GM04504 (cell line): ENCODE data around the gene S100A8.
A peak's percentile ranks its signal among the peaks of the same experiment; 100 is the strongest.
"Not testable (repeated sequence)": the region's sequence is repeated elsewhere in the genome, so short reads cannot be mapped to it uniquely, and the experiment has no call there.

Experiments used
- DNase-seq: peaks from one replicate; pipeline ENCODE4 v3.0.0-alpha.2; 2012; ENCODE audit warnings: low read depth

S100A8 gene

DNA sequence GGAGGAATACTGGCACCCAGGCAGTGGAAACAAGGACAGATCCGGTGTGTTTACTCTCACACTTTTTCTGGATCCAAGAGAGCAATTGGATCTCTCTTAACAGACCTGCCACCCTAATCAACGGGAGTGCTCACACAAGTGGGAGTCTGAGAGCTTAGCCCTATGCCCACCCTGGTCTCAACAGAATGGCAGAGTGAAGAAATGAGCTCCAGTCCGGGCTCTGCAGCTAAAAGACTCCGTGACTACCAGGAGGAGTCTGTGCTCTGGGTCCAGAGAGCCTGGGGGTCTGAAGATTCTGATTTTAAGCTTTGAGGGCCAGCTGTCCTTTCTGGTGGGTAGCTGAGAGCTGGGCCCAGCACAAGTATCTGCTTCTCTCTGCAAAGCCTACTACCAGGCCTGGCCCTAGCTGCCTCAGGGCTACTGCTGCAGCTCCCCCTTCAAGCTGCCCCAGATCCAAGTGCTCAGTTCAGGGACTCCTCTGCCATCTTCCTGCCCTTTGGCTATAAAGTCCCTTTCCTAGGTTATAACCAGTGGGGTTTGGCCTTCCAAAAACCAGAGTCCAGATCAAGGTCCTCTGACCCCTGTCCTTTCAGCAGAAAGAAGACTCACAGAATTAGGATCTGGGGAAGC is 29.3 kb downstream of the S100A8 start:
- DNase-seq: no peak

DNA sequence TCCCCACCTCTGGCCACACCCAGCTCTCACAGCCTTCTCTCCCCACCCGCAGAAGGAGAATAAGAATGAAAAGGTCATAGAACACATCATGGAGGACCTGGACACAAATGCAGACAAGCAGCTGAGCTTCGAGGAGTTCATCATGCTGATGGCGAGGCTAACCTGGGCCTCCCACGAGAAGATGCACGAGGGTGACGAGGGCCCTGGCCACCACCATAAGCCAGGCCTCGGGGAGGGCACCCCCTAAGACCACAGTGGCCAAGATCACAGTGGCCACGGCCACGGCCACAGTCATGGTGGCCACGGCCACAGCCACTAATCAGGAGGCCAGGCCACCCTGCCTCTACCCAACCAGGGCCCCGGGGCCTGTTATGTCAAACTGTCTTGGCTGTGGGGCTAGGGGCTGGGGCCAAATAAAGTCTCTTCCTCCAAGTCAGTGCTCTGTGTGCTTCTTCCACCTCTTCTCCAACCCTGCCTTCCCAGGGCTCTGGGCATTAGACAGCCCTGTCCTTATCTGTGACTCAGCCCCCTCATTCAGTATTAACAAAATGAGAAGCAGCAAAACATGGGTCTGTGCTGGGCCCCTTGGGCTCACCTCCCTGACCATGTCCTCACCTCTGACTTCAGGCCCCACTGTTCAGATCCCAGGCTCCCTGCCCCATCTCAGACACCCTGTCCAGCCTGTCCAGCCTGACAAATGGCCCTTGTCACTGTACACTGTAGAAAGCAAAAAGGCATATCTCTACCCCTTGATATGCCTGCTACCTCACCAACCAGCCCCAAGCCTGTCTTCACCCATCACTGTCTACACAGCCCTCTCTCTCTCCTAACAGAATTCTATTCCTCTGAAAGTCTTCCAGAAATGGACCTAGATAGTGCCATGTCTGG is 30.0 kb downstream of the S100A8 start:
- DNase-seq: no peak

DNA sequence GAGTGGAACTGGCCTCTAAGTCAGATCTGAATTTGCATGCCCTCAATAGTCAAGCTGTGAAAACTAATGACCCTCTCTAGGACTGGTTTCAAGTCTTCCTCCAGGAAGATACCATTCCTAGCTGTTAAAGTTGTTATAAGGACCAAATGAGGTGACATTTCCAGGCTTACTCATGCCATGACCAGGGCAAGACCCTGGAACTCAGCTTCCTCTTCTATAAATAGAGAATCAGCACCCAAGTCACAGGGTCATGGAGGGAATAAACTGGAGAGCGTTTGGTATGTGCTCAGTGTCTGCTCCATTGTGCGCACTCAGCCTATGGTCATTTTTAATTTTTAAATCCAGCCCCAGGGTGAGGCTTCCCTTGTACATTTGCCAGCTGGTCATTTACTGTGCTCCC is 30.7 kb downstream of the S100A8 start:
- no peak for DNase-seq

DNA sequence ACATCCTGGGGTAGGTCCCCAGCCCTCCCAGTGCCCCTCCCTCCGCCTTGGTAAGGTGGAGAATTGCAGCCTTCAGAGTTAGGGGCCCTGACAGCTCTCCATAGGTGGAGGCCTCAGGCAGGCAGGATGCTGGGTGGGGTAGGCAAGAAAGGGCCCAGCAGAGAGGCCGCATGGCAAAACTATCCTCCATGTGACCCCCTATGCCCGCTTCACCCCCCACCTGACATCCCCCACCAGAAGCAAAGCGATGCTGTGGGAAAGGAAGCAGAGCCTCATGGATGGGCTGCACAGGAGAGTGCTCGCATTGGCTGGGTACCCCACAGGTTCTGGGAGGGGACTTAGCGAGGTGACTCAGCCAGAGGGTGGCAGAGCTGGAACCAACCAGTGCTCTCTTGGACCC is 31.6 kb downstream of the S100A8 start:
- DNase-seq: no peak

DNA sequence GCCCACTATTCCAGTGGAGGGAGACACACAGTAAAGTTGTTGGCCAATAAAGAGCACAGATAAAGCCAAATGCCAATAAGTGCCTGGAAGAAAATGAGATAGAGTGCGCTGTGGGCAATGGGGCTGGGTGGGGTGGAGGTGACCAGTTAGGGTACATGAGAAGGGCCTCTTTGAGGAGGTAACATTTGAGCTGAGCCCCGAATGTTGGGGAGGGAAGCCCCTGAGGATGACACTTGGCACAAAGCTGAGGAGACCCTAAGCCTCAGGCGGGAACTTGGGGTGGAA is 32.2 kb downstream of the S100A8 start:
- no peak for DNase-seq

DNA sequence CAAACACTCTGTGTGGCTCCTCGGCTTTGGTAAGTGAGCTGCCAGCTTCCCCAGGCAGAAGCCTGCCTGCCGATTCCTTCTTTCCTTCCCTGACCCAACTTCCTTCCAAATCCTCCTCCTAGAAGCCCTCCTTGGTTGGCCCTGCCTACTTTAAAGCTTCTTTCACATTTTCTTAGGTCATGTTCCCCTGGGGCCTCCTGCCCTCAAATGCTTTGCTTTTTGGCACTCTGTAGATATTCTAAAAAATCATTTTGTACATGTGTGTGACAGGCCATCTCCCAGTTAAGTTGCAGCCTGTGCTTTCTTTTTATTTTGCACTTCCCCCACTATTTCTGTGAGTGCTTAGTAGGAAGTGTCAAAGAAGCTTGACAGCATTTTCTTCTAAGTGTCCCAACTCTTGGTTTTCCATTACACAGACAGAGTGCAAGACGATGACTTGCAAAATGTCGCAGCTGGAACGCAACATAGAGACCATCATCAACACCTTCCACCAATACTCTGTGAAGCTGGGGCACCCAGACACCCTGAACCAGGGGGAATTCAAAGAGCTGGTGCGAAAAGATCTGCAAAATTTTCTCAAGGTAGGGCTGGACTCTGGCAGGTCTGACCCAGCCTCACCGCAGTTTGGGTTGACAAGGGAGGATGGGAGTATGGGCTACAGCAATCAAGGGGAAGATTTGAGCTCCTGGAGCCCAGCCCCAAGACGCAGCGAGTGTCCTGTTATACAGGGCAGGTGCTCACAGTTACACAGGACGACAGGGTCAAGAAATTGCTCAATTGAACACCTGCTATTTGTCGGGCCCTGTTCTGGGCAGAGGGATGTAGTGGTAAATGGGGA is 32.8 kb downstream of the S100A8 start, which contains the start of gene S100A9:
Gene S100A9, plus strand, starts transcription at position 2 of the 838 bp plus-strand sequence. Its CDS starts 430 bp downstream, at position 432.
- DNase-seq: no peak

DNA sequence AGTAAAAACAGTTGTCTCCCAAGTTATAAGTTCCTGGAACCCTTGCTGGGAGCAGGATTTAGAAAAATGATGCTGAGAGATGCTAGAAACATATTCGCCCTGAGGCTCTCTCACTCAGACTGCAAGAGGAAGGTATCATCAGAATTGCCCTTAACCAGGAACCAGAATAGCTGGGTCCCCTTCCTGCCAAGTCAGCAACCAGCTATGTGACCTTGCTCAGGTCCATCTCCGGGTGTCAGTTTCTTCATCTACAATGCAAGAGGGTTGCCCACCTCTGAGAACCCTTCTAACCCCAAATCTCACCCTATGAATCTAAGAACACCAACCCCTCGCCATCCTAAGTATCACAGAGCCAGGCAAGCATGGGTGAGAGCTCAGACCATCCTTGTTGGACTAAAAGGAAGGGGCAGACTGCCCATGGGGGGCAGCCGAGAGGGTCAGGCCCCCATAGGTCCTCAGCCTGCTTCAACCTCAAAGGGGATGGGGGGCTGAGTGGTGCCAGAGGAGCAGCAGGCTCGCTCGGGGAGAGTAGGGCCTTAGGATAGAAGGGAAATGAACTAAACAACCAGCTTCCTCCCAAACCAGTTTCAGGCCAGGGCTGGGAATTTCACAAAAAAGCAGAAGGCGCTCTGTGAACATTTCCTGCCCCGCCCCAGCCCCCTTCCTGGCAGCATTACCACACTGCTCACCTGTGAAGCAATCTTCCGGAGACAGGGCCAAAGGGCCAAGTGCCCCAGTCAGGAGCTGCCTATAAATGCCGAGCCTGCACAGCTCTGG is 33.6 kb downstream of the S100A8 start:
- no peak for DNase-seq

DNA sequence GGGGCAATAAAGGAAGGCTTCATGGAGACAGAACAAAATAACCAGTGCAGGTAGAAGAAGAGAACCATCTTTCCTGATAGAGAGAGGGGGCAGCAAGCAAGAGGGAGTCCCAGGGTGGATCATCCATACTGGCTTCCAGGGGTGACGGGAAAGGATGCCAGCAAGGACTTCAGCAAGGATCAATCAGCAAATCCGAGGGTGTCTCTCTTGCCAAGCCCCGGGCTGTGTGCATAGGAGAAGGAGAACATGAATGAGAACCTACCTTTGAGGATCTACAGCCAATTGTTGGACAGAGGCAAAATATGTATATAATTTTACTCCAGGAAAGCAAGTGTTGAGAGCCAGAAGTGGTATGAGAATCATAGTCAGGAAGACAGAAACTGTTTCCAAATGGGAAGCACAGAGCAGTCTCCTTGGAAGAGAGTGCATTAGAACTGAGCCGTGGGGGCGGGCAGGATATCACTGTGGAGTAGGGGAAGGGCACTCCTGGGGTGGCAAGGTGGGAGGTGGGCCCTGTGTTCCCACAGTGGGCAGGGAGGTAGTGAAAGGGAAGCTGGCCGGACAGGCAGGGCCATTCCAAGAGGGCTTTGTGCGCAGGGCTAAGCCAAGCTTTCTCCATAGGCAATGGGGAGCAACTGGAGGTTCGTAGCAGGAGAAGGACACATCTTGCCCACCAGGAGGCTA is 34.3 kb downstream of the S100A8 start:
- no peak for DNase-seq

DNA sequence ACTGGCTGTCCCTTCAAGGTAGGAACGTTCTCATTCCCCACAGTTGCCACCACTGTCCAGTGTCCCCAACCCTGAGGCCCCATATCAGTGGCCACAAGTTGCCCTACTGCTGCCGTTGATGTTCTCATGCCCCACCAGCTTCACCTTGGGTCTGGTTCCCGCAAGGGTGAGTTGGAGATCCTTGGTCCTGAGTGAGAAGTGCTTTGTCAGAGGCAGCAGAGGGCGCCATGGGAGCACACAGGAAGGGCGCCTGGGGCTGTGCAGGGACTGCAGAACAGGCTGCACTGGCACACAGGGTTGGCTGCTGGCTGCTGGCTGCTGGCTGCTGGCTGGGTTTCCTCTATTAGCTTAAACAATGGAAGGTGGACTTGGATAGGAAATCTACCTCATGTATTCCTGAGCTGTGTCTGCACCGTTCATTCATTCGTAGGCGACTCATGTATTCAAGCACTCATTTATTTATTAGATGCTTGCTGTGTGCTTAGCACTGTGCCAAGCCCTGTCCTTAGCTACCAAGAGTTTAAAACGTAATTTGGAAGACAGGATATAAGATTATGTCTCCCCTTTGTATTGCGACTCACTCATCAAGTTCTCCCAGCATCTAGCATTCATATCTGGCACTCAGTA is 35.3 kb downstream of the S100A8 start:
- DNase-seq: peak; percentile 8

DNA sequence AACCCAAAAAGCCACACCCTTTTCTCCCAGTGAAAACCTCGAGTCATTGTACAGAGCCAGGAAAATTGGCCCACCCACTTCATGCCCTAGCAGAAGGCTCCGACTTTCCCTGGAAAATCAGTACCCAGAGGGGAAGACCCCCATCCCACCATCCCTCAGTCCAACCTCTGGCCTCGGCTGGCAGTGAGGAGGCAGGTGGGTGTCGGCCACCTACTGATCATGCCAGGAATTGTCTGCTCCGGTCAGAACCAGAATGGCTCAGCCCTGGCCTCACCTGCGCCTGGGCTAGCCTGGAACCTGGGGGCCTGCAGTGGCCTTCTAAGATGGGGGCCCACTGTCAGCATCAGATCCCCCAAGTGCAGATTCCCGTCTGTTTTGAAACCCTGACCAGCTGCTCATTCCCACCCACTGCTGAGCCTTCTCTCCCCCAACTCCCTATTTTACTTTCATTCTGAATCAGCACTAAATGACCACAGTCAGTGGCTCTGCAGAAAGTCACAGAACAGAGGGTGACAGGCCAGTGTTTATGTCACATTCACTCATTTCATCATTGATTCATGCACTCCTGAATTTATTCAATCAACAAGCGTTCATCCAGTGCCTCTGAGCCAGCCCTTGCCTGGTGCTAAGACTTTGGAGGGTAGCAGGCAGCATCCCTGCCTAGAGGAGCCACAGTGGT is 36.2 kb downstream of the S100A8 start:
- DNase-seq: no peak

DNA sequence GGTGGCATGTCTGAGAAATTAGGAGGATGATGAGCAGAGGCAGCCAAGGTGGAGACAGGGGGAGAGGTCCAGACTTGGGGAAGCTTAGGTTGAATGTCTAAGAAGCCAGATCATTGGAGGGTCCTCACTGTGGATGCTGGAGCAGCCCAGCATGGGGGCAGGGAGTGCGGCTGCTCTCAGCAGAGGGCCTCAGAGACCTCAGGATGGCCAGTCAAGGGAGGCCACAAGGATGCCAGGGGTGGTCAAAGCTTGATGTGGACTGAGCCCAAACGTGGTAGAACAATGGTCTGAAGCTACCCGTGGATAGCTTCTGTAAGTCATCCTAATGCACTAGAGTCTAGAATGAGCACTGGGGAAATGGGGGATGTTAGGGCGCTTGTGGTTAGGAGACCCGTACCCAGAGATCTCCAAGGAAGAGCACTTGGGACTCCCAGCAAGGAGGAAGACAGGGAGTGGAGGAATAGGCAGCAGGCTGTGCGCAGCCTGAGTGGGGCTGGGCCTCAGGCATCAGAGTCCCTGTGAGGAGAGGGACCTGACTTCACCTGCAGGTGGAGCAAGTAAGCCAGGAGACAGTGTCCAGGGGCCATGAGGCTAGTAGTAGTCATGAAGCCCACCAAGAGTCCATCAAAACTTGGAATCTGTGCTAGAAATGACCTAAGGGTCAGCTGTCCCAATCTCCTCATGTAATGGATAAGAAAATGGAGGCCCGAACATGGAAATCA is 37.5 kb downstream of the S100A8 start:
- DNase-seq: no peak

DNA sequence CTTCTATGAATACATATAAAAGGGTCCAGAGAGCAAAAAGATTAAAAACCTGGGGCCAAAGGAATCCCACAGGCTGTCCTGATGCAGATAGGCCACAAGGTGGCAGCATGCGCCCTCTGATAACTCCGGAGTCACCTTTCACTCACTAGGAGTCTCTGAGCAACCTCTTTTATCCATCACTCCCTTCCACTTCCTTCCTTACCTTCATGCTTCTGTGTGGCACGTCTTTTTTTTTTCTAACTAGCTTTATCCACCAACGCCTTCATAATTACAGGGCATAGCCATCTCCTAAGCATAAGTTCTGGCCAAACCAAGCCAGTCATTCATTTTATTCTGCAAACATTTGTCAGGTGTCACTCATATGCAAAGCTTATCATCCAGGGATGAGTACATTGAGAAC is 38.4 kb downstream of the S100A8 start:
- peak; percentile 21 for DNase-seq

DNA sequence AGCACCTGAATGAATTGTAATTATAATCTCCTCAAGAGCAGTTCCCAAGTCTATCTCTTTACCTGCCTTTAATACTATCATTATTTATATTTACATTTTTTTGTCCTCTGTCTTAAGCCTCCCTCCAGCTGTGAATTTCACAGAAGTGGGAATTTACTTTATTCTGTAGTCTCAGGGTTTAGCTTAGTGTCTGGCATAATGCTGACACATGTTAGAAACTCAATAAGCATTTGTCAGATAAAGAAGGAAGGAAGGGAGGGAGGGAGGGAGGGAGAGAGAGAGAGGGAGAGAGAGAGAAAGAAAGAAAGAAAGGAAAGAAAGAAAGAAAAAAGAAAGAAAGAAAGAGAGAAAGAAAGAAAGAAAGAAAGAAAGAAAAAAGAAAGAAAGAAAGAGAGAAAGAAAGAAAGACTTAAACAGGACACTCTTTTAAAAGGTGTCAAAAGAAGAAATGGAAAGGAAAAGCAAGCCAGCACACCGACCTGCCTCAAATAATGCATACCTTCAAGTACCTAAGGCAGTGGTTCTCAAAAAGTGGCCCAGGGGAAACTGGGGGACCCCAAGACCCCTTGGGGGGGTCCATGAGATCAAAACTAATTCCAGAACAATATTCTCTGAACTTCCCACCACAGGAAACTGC is 40.4 kb downstream of the S100A8 start:
- no peak for DNase-seq

DNA sequence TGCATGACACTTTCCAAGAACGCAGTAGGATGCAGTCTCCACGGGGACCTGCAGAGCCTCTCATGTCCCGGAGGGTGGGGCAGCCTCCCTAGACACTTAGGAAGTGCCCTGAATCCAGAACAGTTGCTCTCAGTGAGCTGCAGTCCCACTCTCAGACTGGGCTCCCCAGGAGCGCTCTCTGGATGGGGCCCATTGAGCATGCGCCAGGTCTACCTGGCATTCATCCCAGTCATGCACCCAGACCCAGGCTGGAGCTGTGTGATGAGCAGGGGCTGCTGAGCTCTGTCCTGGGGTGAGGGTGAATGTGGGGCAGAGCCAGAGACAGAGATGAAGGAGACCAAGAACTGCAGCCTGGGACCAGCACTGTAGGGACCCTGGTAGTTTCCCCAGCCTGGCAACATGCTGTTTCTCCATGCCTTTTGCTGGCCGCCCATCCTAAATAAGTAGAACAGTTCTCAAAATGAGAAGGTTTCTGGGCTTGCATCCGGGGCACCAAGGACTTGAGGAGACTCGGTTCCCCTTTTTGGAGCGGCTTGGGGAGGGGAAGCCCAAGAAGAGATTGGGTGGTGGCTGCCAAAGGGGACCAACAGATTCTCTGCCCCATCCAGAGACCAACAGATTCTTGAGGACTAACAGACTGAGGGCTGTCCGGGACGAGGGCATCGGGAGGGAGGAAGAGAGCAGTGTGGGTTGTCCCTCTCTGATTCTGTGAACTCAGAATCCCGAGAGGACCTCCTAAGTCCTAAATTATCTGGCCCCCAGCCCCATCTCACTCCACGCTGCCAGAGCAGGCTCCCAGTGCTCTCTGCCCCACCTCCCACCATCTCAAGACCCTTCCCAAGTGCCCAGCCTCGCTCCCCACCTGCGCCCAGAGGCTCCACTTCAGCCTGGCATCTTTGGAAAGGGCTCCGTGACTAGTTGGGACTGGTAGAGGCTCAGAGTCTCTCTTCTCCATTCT is 41.2 kb downstream of the S100A8 start:
- DNase-seq: no peak

DNA sequence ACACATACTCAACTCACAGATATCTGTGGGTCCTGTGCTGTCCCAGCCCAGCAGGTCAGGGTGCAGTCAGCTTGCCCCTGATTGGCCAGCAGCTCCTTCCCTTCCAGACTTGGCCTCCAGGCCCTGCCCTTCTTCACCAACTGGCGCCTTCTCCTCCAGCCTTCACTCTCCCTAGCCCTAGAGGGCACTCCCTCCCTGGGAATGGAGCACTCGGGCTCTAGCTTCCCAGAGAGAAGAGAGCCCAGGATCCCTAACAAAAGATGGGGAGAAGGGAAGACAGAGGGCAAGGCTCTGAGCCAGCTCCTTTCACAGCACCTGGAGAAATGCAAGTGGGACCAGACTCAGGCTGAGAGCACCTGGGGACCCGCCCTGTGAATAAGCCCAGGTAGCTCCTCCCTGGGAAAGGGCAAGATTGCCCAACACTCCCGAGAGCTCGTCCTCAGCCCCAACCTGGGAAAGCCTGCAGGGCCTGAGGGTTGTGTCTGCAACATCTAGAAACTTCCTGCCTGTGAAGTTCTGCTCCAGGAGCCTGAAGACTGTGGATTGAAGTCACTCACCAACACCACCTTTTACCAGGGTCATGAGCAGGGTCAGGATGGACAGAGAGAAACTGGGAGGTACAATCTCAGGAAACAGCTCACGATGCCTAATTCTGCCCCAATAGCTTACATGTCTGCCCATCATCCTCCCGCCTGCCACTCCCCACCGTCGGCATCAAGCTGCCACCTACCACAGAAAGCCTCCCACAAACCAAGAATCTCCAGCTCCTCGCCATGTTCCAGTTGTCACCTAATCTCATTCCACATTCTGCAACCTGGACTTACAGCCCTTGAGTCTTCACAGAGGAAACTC is 42.1 kb downstream of the S100A8 start, which contains the start of gene PGLYRP4:
Gene PGLYRP4, minus strand, starts transcription at position 331 of the 852 bp plus-strand sequence. CDS start 909 bp downstream, outside the sequence.
- DNase-seq: no peak

DNA sequence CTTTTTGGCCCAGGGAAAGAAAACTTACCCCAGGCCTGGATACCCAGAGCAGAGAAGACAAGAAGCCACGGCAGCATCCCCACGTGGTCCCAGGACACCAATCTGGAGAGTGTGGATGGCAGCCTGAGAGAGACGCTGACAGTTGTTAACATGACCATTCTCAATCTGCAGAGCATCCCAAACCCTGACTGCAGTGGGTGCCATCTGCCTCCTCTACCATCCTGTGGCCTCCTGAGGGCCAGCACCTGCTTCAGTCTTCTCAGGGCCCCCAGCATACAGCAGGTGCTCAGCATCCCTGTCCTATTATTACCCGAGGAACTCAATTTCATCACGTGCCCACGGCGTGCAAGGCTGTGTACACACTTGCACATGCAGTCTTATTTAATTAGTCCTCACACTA is 43.0 kb downstream of the S100A8 start:
- DNase-seq: no peak

DNA sequence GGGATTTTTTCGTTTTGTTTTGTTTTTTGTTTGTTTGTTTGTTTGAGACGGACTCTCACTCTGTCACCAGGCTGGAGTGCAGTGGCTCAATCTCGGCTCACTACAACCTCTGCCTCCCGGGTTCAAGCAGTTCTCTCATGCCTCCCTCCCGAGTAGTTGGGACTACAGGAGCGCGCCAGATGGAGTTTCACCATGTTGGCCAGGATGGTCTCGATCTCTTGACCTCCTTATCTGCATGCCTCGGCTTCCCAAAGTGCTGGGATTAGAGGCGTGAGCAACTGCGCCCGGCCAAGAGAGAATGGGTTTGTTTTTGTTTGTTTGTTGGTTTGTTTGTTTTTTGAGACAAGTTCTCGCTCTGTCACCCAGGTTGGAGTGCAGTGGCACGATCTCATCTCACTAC is 43.8 kb downstream of the S100A8 start:
- DNase-seq: not testable (repeated sequence)
